DOHH2 (cell line): ENCODE measurements around the gene EML4.

Source experiments
- H3F3A ChIP-seq: fragments of 200-600 bp; sonication (generic), shearing (Covaris generic); 2 replicates; pipeline ENCODE4 v1.6.0; 2016; ENCODE audit warnings: antibody characterized with exemption, mild to moderate bottlenecking; ENCODE audit not compliant: control insufficient read depth, insufficient read depth
- H3K27ac ChIP-seq: fragments of 200-600 bp; sonication (generic); 2 replicates; pipeline ENCODE4 v1.5.1; 2014; ENCODE audit warnings: low read depth, mild to moderate bottlenecking, low read length, moderate library complexity
- H3K27me3 ChIP-seq: fragments of 200-600 bp; sonication (generic); 2 replicates; pipeline ENCODE4 v1.6.1; 2014; ENCODE audit warnings: mild to moderate bottlenecking, low read length, mixed read lengths; ENCODE audit not compliant: control insufficient read depth
- H3K36me3 ChIP-seq: fragments of 200-600 bp; sonication (generic); 2 replicates; pipeline ENCODE4 v1.6.1; 2014; ENCODE audit warnings: mild to moderate bottlenecking, low read length, moderate library complexity, mixed read lengths; ENCODE audit not compliant: control insufficient read depth
- H3K4me1 ChIP-seq: fragments of 200-600 bp; sonication (generic); 2 replicates; pipeline ENCODE4 v1.6.1; 2014; ENCODE audit warnings: mild to moderate bottlenecking, low read length, mixed read lengths; ENCODE audit not compliant: control insufficient read depth
- H3K4me2 ChIP-seq: fragments of 200-600 bp; sonication (generic); 2 replicates; pipeline ENCODE4 v1.6.0; 2014; ENCODE audit warnings: mild to moderate bottlenecking, low read length, moderate library complexity
- H3K4me3 ChIP-seq: fragments of 200-600 bp; sonication (generic); 2 replicates; pipeline ENCODE4 v1.5.1; 2014; ENCODE audit warnings: mild to moderate bottlenecking, low read length, mixed read lengths
- H3K79me2 ChIP-seq: fragments of 200-600 bp; sonication (generic); 2 replicates; pipeline ENCODE4 v1.6.1; 2014; ENCODE audit warnings: mild to moderate bottlenecking, low read length, mixed read lengths; ENCODE audit not compliant: control insufficient read depth
- H3K9me2 ChIP-seq: fragments of 200-600 bp; sonication (generic); replicated peaks from 2 replicates; pipeline ENCODE4 v1.6.1; 2014; ENCODE audit warnings: mild to moderate bottlenecking, low read length, mixed read lengths; ENCODE audit not compliant: control insufficient read depth
- H3K9me3 ChIP-seq: fragments of 200-600 bp; sonication (generic); 2 replicates; pipeline ENCODE4 v1.6.1; 2014; ENCODE audit warnings: antibody characterized with exemption, low read length, mixed read lengths; ENCODE audit not compliant: control insufficient read depth, insufficient read depth
- H4K20me1 ChIP-seq: fragments of 200-600 bp; sonication (generic); 2 replicates; pipeline ENCODE4 v1.6.0; 2014; ENCODE audit warnings: low read depth, mild to moderate bottlenecking, antibody characterized with exemption, low read length, moderate library complexity; ENCODE audit not compliant: control insufficient read depth, insufficient read depth
- EZH2phosphoT487 ChIP-seq: fragments of 200-600 bp; sonication (generic); IDR thresholded peaks from 2 replicates; pipeline ENCODE4 v1.6.1; 2017; ENCODE audit warnings: borderline replicate concordance, mild to moderate bottlenecking, antibody characterized with exemption, low read length, moderate library complexity, mixed read lengths
- TF ChIP-seq, protein P1 (sequence below): fragments of 200-600 bp; sonication (generic); IDR thresholded peaks from one replicate; pipeline ENCODE4 v1.5.1; 2014; ENCODE audit warnings: antibody characterized with exemption, mild to moderate bottlenecking, low read depth, low read length; ENCODE audit not compliant: poor library complexity, severe bottlenecking

EML4 gene

DNA sequence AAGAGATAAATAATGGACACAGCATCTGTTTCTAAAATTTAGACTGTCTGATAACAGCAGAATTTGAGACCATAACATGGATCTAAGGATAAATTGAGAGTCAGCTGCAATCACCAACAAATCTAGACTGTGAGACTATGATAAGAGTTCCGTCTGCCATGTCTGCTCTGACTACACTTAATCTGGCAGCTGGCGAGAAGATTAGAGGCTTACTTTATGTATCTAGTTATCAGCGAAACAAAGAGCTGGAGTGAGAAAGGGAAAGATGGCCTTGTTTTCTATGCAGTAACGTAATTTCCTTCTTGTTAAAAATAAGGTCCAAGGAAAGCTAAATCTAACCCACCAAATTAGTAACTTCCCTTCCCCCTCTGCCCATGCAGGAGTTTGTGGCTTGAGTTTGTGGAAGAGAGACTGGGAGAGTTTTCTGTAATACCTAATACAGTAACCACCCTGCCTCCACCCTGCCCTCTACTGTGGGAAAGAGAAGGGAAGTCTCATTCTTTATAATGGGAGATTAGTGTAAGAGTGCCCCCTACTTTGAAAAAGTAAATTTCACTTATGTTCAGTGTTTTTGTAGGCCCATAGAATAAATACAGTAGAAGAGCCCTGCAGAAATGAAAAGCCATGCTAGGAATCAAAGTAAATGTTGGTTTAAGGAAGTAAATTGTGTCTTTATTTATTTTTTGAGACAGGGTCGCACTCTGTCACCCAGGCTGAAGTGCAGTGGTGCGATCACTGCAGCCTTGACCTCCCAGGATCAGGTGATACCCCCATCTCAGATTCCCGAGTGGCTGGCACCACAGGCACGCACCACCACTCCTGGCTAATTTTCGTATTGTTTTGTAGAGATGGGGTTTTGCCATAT, 27.5 kb downstream of the EML4 start:
- H3K79me2 ChIP-seq: peaks cover 33% of the 10 kb centered on the region; the same call in 1 of the 2 replicates
- no peaks in the 10 kb centered on the region for H3K36me3 ChIP-seq
- H4K20me1 ChIP-seq: peaks cover 29% of the 10 kb centered on the region; the same call in 1 of the 2 replicates
- no peaks in the 10 kb centered on the region for H3K27me3 ChIP-seq
- TF ChIP-seq, protein P1, sequence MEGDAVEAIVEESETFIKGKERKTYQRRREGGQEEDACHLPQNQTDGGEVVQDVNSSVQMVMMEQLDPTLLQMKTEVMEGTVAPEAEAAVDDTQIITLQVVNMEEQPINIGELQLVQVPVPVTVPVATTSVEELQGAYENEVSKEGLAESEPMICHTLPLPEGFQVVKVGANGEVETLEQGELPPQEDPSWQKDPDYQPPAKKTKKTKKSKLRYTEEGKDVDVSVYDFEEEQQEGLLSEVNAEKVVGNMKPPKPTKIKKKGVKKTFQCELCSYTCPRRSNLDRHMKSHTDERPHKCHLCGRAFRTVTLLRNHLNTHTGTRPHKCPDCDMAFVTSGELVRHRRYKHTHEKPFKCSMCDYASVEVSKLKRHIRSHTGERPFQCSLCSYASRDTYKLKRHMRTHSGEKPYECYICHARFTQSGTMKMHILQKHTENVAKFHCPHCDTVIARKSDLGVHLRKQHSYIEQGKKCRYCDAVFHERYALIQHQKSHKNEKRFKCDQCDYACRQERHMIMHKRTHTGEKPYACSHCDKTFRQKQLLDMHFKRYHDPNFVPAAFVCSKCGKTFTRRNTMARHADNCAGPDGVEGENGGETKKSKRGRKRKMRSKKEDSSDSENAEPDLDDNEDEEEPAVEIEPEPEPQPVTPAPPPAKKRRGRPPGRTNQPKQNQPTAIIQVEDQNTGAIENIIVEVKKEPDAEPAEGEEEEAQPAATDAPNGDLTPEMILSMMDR: peak; percentile 84
- TF ChIP-seq EZH2phosphoT487: no peak
- H3K4me1 ChIP-seq: peaks cover 9% of the 10 kb centered on the region
- H3K9me3 ChIP-seq: no peaks in the 10 kb centered on the region
- H3K4me2 ChIP-seq: no peak overlapping the region
- H3F3A ChIP-seq: no peaks in the 10 kb centered on the region
- H3K27ac ChIP-seq: no peak overlapping the region
- H3K9me2 ChIP-seq: no peaks in the 10 kb centered on the region
- no peak overlapping the region for H3K4me3 ChIP-seq

DNA sequence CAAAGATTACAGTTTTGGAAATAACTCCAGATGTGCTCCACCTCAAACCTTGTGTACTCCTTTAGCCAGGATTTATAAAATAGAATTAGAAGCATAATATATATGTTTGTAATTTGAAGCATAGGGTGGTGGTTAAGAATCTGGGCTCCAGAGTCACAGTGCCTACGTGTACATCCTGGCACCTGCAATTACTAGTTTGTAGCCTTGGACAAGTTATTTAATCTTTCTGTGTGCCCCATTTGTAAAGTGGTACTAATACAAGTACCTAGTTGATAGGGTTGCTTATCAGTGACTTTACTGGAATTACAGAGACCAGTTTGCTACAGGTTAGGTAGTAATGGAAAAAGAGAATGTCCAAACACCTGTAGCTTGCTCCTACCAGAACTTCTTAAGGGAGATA, 28.6 kb downstream of the EML4 start:
- no peak for TF ChIP-seq EZH2phosphoT487
- Histone ChIP-seq H3K4me3 (no peak overlapping the region), H4K20me1 (peaks cover 22% of the 10 kb centered on the region; the same call in 1 of the 2 replicates), H3K79me2 (peaks cover 30% of the 10 kb centered on the region; the same call in 1 of the 2 replicates), H3K4me1 (peaks cover 9% of the 10 kb centered on the region), H3K27ac (no peak overlapping the region), H3F3A (no peaks in the 10 kb centered on the region), H3K9me3 (no peaks in the 10 kb centered on the region), H3K9me2 (no peaks in the 10 kb centered on the region), H3K27me3 (no peaks in the 10 kb centered on the region), H3K4me2 (no peak overlapping the region), H3K36me3 (no peaks in the 10 kb centered on the region)

DNA sequence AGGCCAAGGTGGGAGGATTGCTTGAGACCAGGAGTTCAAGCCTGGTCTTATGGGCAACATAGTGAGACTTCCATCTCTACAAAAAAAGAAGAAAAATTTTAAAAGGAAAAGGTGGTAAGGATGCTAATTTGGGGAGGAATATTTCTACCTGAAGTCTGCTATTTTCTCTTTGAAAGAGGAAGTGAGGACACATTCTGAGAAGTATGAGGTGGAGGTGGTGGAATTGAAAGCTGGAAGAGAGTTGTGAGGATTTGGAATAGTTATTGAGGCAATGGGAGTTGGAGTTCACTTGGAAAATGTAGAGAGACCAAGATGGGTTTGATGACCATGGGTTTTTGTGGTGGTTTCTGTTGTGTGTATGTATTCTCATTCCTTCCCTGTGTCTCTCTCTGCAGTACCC, 29.3 kb downstream of the EML4 start:
- Histone ChIP-seq H3K4me2 (no peak overlapping the region), H3K9me2 (no peaks in the 10 kb centered on the region), H4K20me1 (peaks cover 18% of the 10 kb centered on the region; the same call in 1 of the 2 replicates), H3K9me3 (no peaks in the 10 kb centered on the region), H3K4me3 (no peak overlapping the region), H3K4me1 (peaks cover 9% of the 10 kb centered on the region), H3K27ac (no peak overlapping the region), H3K36me3 (no peaks in the 10 kb centered on the region), H3F3A (no peaks in the 10 kb centered on the region), H3K27me3 (no peaks in the 10 kb centered on the region), H3K79me2 (peaks cover 28% of the 10 kb centered on the region; the same call in 1 of the 2 replicates)
- TF ChIP-seq, protein P1: no peak
- TF ChIP-seq EZH2phosphoT487: no peak

DNA sequence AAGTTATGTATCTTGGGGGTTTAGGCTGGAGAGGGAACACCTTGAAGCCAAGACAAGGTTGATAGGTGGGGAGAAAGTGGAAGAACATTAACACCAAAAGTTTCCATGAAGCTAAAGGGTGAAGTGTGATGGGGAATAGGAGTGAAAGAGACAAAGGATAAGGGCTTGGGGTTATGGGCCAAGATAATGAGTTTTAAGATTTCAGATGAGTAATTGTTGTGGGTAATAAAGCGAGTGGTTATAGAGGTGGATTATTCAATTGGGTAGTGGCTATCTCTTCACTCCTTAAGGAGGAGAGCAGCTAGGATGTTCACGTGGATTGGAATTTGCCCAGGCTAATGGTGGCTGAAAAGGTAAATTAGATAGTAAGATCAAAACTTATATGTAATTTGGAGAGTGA, 29.8 kb downstream of the EML4 start:
- Histone ChIP-seq H3K9me2 (no peaks in the 10 kb centered on the region), H3K79me2 (peaks cover 26% of the 10 kb centered on the region; the same call in 1 of the 2 replicates)

More for the DNA sequence above, 29.8 kb downstream of the EML4 start:
- Histone ChIP-seq H3K27ac (no peak overlapping the region), H3K4me1 (peaks cover 9% of the 10 kb centered on the region), H3K9me3 (no peaks in the 10 kb centered on the region), H4K20me1 (peaks cover 18% of the 10 kb centered on the region; the same call in 1 of the 2 replicates), H3K4me3 (no peak overlapping the region), H3K4me2 (no peak overlapping the region), H3K36me3 (no peaks in the 10 kb centered on the region), H3K27me3 (no peaks in the 10 kb centered on the region), H3F3A (no peaks in the 10 kb centered on the region)
- TF ChIP-seq, protein P1: no peak
- no peak for TF ChIP-seq EZH2phosphoT487
